Measurements from ENCODE around the gene TNRC6C.

DNA sequence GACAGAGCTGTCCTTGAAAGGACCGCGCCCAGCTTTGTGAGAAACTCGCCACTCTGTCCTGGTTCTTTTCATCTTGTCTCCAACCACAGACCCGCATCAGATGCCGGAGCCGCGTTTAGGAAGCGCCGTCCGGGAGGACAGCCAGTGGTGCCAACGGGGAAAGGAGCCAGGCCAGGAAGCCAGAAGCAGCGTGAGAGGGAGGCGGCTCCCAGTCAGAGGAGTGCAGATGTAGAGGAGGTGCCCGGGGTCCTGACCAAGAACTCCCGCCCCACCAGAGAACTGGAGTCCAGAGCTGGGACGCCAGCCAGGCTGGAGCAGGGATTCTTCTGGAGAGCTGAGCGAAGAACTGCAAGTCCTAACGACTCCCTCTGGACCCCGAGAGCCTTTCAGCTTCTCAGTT, 49.3 kb upstream of the TNRC6C start:
- TF ChIP-seq, protein P1, sequence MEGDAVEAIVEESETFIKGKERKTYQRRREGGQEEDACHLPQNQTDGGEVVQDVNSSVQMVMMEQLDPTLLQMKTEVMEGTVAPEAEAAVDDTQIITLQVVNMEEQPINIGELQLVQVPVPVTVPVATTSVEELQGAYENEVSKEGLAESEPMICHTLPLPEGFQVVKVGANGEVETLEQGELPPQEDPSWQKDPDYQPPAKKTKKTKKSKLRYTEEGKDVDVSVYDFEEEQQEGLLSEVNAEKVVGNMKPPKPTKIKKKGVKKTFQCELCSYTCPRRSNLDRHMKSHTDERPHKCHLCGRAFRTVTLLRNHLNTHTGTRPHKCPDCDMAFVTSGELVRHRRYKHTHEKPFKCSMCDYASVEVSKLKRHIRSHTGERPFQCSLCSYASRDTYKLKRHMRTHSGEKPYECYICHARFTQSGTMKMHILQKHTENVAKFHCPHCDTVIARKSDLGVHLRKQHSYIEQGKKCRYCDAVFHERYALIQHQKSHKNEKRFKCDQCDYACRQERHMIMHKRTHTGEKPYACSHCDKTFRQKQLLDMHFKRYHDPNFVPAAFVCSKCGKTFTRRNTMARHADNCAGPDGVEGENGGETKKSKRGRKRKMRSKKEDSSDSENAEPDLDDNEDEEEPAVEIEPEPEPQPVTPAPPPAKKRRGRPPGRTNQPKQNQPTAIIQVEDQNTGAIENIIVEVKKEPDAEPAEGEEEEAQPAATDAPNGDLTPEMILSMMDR (IDR thresholded peaks at IDR 0.05): no peak
- TF ChIP-seq EP300 (IDR thresholded peaks at IDR 0.05) (no peak), POLR2AphosphoS5 (IDR thresholded peaks at IDR 0.05) (no peak)

All from suprapubic skin (tissue), 4 donors.